ENCODE measurements around the gene PRM3. TPM values are rescaled to one million over a fixed set of nuclear protein-coding genes. Genes with fewer than 3 reads are reported as not detected.

PRM3 gene
- total RNA-seq = not detected in 2 replicates
- total RNA-seq (2013) = not detected
- polyA plus RNA-seq = not detected in 2 replicates
- polyA minus RNA-seq = not detected in 2 replicates

- ATAC-seq (ENCODE audit: low read depth) (no peak), DNase-seq (no peak)
- CTCF ChIA-PET = interaction anchor here (1.1 to 1.4 kb wide), 4 partner anchors 12 to 289 kb away, joined by 3 read pairs; no protein-coding TSS in a partner anchor
- no peak within 1 kb of the TSS for H3K4me3 ChIP-seq (ENCODE audit: control extremely low read depth in 1 of 5, extremely low read depth in 1 of 5, insufficient read depth in 1 of 5, low read depth in 2 of 5, low read length in 4 of 5)
- H3K9me3 ChIP-seq (ENCODE audit: control extremely low read depth in 1 of 3, control insufficient read depth in 2 of 3, insufficient read depth in 1 of 3, low read length in 2 of 3) = peaks cover 0 to 3% (median 0%) of the 10 kb centered on the region in 3 donors
- no peak within 1 kb of the TSS for H3K27ac Mint-ChIP-seq
- no peaks in the 10 kb centered on the region for H3K4me1 Mint-ChIP-seq
- no peaks in the 10 kb centered on the region for H4K20me1 ChIP-seq (ENCODE audit: control insufficient read depth, insufficient read depth, low read length, poor library complexity, severe bottlenecking)
- H3K4me3 Mint-ChIP-seq = no peak within 1 kb of the TSS
- H3K27me3 Mint-ChIP-seq = no peaks in the 10 kb centered on the region
- intact Hi-C loops (cut with micrococcal nuclease) = no loop called here
- H3K79me2 ChIP-seq (ENCODE audit: control insufficient read depth, insufficient read depth, low read length) = no peaks in the 10 kb centered on the region
- no peak within 1 kb of the TSS for H3K9ac ChIP-seq (ENCODE audit: low read length)
- no peak within 1 kb of the TSS for H2AFZ ChIP-seq (ENCODE audit: insufficient read depth, low read depth, low read length, poor library complexity, severe bottlenecking)
- TF ChIP-seq EZH2 (IDR thresholded peaks at IDR 0.05; ENCODE audit: borderline replicate concordance, insufficient read depth, low read depth, low read length, poor library complexity, severe bottlenecking) = no peak
- TF ChIP-seq, protein P1, sequence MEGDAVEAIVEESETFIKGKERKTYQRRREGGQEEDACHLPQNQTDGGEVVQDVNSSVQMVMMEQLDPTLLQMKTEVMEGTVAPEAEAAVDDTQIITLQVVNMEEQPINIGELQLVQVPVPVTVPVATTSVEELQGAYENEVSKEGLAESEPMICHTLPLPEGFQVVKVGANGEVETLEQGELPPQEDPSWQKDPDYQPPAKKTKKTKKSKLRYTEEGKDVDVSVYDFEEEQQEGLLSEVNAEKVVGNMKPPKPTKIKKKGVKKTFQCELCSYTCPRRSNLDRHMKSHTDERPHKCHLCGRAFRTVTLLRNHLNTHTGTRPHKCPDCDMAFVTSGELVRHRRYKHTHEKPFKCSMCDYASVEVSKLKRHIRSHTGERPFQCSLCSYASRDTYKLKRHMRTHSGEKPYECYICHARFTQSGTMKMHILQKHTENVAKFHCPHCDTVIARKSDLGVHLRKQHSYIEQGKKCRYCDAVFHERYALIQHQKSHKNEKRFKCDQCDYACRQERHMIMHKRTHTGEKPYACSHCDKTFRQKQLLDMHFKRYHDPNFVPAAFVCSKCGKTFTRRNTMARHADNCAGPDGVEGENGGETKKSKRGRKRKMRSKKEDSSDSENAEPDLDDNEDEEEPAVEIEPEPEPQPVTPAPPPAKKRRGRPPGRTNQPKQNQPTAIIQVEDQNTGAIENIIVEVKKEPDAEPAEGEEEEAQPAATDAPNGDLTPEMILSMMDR (IDR thresholded peaks at IDR 0.05) = no peak
- no peak within 1 kb of the TSS for H3K4me2 ChIP-seq (replicated peaks; ENCODE audit: low read depth, low read length, poor library complexity, severe bottlenecking)
- H3K27me3 ChIP-seq (replicated peaks in 1 of 4; ENCODE audit: control extremely low read depth in 1 of 4, control insufficient read depth in 3 of 4, insufficient read depth in 4 of 4, low read length in 3 of 4) = no peaks in the 10 kb centered on the region
- H3K4me1 ChIP-seq (ENCODE audit: control insufficient read depth in 2 of 2, insufficient read depth in 2 of 2, low read length in 2 of 2) = no peaks in the 10 kb centered on the region
- H3K9me3 Mint-ChIP-seq (ENCODE audit: insufficient read depth) = no peaks in the 10 kb centered on the region
- no peaks in the 10 kb centered on the region for H3K36me3 ChIP-seq (replicated peaks in 1 of 2; ENCODE audit: control extremely low read depth in 1 of 2, control insufficient read depth in 1 of 2, extremely low read depth in 1 of 2, insufficient read depth in 2 of 2, low read length in 1 of 2)
- POLR2A ChIA-PET = interaction anchor here (1.5 kb wide), 1 partner anchor 16 kb away, joined by 7 read pairs; no protein-coding TSS in a partner anchor
- no peak within 1 kb of the TSS for H3K27ac ChIP-seq (ENCODE audit: low read length in 2 of 2)
- 91% methylated on average over 20 of the region's 30 CpGs for WGBS (ENCODE audit: insufficient coverage)
Measured at GRCh38 chr16:11272921-11273720, at the start of gene PRM3. Gene PRM3 (minus strand): TSS chr16:11273629. CDS start chr16:11273595, 34 bp downstream.

DNA sequence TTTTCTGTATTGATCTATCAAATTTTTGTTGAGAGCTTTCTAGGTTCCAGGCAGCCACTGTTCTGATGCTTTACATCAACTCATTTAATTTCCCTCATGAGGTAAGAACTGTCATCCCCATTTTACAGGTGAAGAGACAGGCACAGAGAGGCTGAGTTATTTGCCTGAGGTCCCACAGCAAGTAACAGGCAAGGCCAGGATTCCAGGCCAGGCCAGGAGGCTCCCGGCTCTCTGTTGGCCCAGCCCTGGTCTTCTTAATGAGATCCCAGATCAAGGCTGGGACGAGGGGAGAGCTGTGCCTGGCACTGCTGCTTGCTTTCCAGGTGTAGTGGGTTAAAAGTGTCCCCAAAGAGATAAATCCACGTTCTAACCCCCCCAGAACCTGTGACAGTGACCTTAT, 49.4 kb upstream of the PRM3 start:
- peak overlapping the region; percentile 38 for H3K27ac Mint-ChIP-seq

More for the DNA sequence above, 49.4 kb upstream of the PRM3 start:
- H3K9ac ChIP-seq (ENCODE audit: low read length) = no peak overlapping the region
- no peak overlapping the region for H3K4me3 ChIP-seq (ENCODE audit: control extremely low read depth in 1 of 5, extremely low read depth in 1 of 5, insufficient read depth in 1 of 5, low read depth in 2 of 5, low read length in 4 of 5)
- peaks cover 4% of the 10 kb centered on the region for H3K79me2 ChIP-seq (ENCODE audit: control insufficient read depth, insufficient read depth, low read length)
- H3K27ac ChIP-seq (ENCODE audit: low read length in 2 of 2) = no peak overlapping the region
- H3K9me3 ChIP-seq (ENCODE audit: control extremely low read depth in 1 of 3, control insufficient read depth in 2 of 3, insufficient read depth in 1 of 3, low read length in 2 of 3) = peaks cover 0 to 17% (median 3%) of the 10 kb centered on the region in 3 donors
- H3K4me1 ChIP-seq (ENCODE audit: control insufficient read depth in 2 of 2, insufficient read depth in 2 of 2, low read length in 2 of 2) = peaks cover 31 to 45% of the 10 kb centered on the region in 2 donors
- H4K20me1 ChIP-seq (ENCODE audit: control insufficient read depth, insufficient read depth, low read length, poor library complexity, severe bottlenecking) = no peaks in the 10 kb centered on the region
- DNase-seq (no peak), ATAC-seq (ENCODE audit: low read depth) (no peak)
- 100% methylated on average over 2 of the region's 3 CpGs for WGBS (ENCODE audit: insufficient coverage)
- no peak overlapping the region for H3K4me2 ChIP-seq (replicated peaks; ENCODE audit: low read depth, low read length, poor library complexity, severe bottlenecking)
- no peaks in the 10 kb centered on the region for H3K36me3 ChIP-seq (replicated peaks in 1 of 2; ENCODE audit: control extremely low read depth in 1 of 2, control insufficient read depth in 1 of 2, extremely low read depth in 1 of 2, insufficient read depth in 2 of 2, low read length in 1 of 2)
- no peaks in the 10 kb centered on the region for H3K27me3 ChIP-seq (replicated peaks in 1 of 4; ENCODE audit: control extremely low read depth in 1 of 4, control insufficient read depth in 3 of 4, insufficient read depth in 4 of 4, low read length in 3 of 4)
- CTCF ChIA-PET = interaction anchor here (2.4 kb wide), 1 partner anchor 12 kb away, joined by 8 read pairs; no protein-coding TSS in a partner anchor
- no peaks in the 10 kb centered on the region for H3K9me3 Mint-ChIP-seq (ENCODE audit: insufficient read depth)
- H3K4me1 Mint-ChIP-seq = peaks cover 39% of the 10 kb centered on the region
- H3K27me3 Mint-ChIP-seq = no peaks in the 10 kb centered on the region
- TF ChIP-seq EZH2 (IDR thresholded peaks at IDR 0.05; ENCODE audit: borderline replicate concordance, insufficient read depth, low read depth, low read length, poor library complexity, severe bottlenecking) = no peak
- TF ChIP-seq, protein P1 (IDR thresholded peaks at IDR 0.05) = no peak
- intact Hi-C loops (cut with micrococcal nuclease) = no loop called here
- H3K4me3 Mint-ChIP-seq = no peak overlapping the region
- POLR2A ChIA-PET = interaction anchor here (0.7 kb wide), 1 partner anchor 11 kb away, joined by 4 read pairs; no protein-coding TSS in a partner anchor
- no peak overlapping the region for H2AFZ ChIP-seq (ENCODE audit: insufficient read depth, low read depth, low read length, poor library complexity, severe bottlenecking)

Measured in B cell (primary cell).